ENCODE results near the gene CPB2. TPM values are rescaled to one million over a fixed set of nuclear protein-coding genes. Genes with fewer than 3 reads are reported as not detected.

CPB2 gene
- total RNA-seq, 2 experiments from 2014 or later = not detected

GRCh38 chr13:46106839-46107371 lies 2.1 kb upstream of the CPB2 start:
- CTCF ChIA-PET = no interaction called here
- POLR2A ChIA-PET = no interaction called here

GRCh38 chr13:46103037-46103436 lies 1.8 kb downstream of the CPB2 start:
- ChIA-PET POLR2A (no interaction called here), CTCF (no interaction called here)

GRCh38 chr13:46102255-46102605 lies 2.6 kb downstream of the CPB2 start:
- POLR2A ChIA-PET = no interaction called here
- CTCF ChIA-PET = no interaction called here

- CTCF ChIA-PET = no interaction called here
- POLR2A ChIA-PET = no interaction called here
Observed at GRCh38 chr13:46101484-46102254, 3.2 kb downstream of the CPB2 start.

- ChIA-PET POLR2A (no interaction called here), CTCF (no interaction called here)
Observed at GRCh38 chr13:46101002-46101401, 3.8 kb downstream of the CPB2 start.

- ChIA-PET CTCF (no interaction called here), POLR2A (no interaction called here)
Observed at GRCh38 chr13:46100191-46100815, 4.5 kb downstream of the CPB2 start.

GRCh38 chr13:46097663-46098062 lies 7.2 kb downstream of the CPB2 start:
- ChIA-PET CTCF (no interaction called here), POLR2A (no interaction called here)

GRCh38 chr13:46097015-46097414 lies 7.8 kb downstream of the CPB2 start:
- CTCF ChIA-PET = no interaction called here
- POLR2A ChIA-PET = no interaction called here

GRCh38 chr13:46094478-46094877 lies 10.4 kb downstream of the CPB2 start:
- ChIA-PET CTCF (no interaction called here), POLR2A (no interaction called here)

GRCh38 chr13:46088821-46089562 lies 15.8 kb downstream of the CPB2 start:
- CTCF ChIA-PET = no interaction called here

GRCh38 chr13:46087481-46087880 lies 17.4 kb downstream of the CPB2 start:
- POLR2A ChIA-PET = no interaction called here
- CTCF ChIA-PET = no interaction called here

More at GRCh38 chr13:46088821-46089562, 15.8 kb downstream of the CPB2 start:
- POLR2A ChIA-PET = interaction anchor here (0.5 kb wide), 1 partner anchor 114 kb away, joined by 3 read pairs; no protein-coding TSS in a partner anchor

GRCh38 chr13:46086985-46087384 lies 17.8 kb downstream of the CPB2 start:
- POLR2A ChIA-PET = no interaction called here
- CTCF ChIA-PET = no interaction called here

- ChIA-PET POLR2A (no interaction called here), CTCF (no interaction called here)
Observed at GRCh38 chr13:46086421-46086922, 18.4 kb downstream of the CPB2 start.

GRCh38 chr13:46085737-46086136 lies 19.1 kb downstream of the CPB2 start:
- ChIA-PET POLR2A (no interaction called here), CTCF (no interaction called here)

GRCh38 chr13:46082324-46082723 lies 22.5 kb downstream of the CPB2 start:
- POLR2A ChIA-PET = no interaction called here

GRCh38 chr13:46079770-46080169 lies 25.1 kb downstream of the CPB2 start:
- CTCF ChIA-PET = no interaction called here

More at GRCh38 chr13:46082324-46082723, 22.5 kb downstream of the CPB2 start:
- CTCF ChIA-PET = interaction anchor here (0.7 kb wide), 1 partner anchor 30 kb away, joined by 3 read pairs; the partner anchor contains the start of gene ZC3H13

GRCh38 chr13:46077265-46077664 lies 27.6 kb downstream of the CPB2 start:
- CTCF ChIA-PET = no interaction called here
- POLR2A ChIA-PET = no interaction called here

More at GRCh38 chr13:46079770-46080169, 25.1 kb downstream of the CPB2 start:
- POLR2A ChIA-PET = no interaction called here

GRCh38 chr13:46076827-46077226 lies 28.0 kb downstream of the CPB2 start:
- ChIA-PET CTCF (no interaction called here), POLR2A (no interaction called here)

- CTCF ChIA-PET = no interaction called here
Observed at GRCh38 chr13:46075811-46076210, 29.0 kb downstream of the CPB2 start.

GRCh38 chr13:46071590-46072249 lies 33.1 kb downstream of the CPB2 start:
- ChIA-PET CTCF (no interaction called here), POLR2A (no interaction called here)

More at GRCh38 chr13:46075811-46076210, 29.0 kb downstream of the CPB2 start:
- POLR2A ChIA-PET = no interaction called here
